SK-N-SH treated with all-trans-retinoic acid at 6 μM for 48 hours (cell line): Measurements from ENCODE around the gene INO80C.

Source experiments
- ATAC-seq: fragments of 200-7000 bp; cut with Tn5 transposase; 3 replicates; pipeline ENCODE4 v1.9.1; 2020; ENCODE audit warnings: mild to moderate bottlenecking, moderate library complexity
- ARNTL ChIP-seq: fragments of 450-650 bp; formaldehyde crosslinking; IDR thresholded peaks from 2 replicates; pipeline ENCODE4 v1.5.0; 2020; ENCODE audit warnings: low read depth, mild to moderate bottlenecking, moderate library complexity, borderline replicate concordance
- BACH2 ChIP-seq: fragments of 250-450 bp; sonication (Bioruptor Pico); IDR thresholded peaks from 2 replicates; pipeline ENCODE4 v1.9.0; 2021; ENCODE audit warnings: mild to moderate bottlenecking, borderline replicate concordance
- CSDC2 ChIP-seq: fragments of 250-450 bp; sonication (Bioruptor Pico); IDR thresholded peaks from 2 replicates; pipeline ENCODE4 v1.5.0; 2020; ENCODE audit warnings: mild to moderate bottlenecking, moderate library complexity
- ESRRG ChIP-seq: fragments of 250-450 bp; sonication (Bioruptor Pico); IDR thresholded peaks from 2 replicates; pipeline ENCODE4 v1.6.1; 2021; ENCODE audit warnings: mild to moderate bottlenecking
- ISL1 ChIP-seq: fragments of 250-450 bp; sonication (Bioruptor Pico); IDR thresholded peaks from 2 replicates; pipeline ENCODE4 v2.1.2; 2022; ENCODE audit warnings: mild to moderate bottlenecking, moderate library complexity
- OSR1 ChIP-seq: fragments of 250-450 bp; sonication (Bioruptor Pico); IDR thresholded peaks from 2 replicates; pipeline ENCODE4 v1.8.0; 2022; ENCODE audit warnings: moderate library complexity, mild to moderate bottlenecking, inconsistent platforms
- PPARA ChIP-seq: fragments of 250-450 bp; sonication (Bioruptor Pico); IDR thresholded peaks from 2 replicates; pipeline ENCODE4 v1.5.0; 2020; ENCODE audit warnings: mild to moderate bottlenecking, borderline replicate concordance
- RARB ChIP-seq: fragments of 250-450 bp; sonication (Bioruptor Pico); IDR thresholded peaks from 2 replicates; pipeline ENCODE4 v1.8.0; 2021; ENCODE audit warnings: mild to moderate bottlenecking, moderate library complexity
- SNAI2 ChIP-seq: fragments of 250-450 bp; sonication (Bioruptor Pico); IDR thresholded peaks from 2 replicates; pipeline ENCODE4 v1.5.0; 2020; ENCODE audit warnings: mild to moderate bottlenecking, moderate library complexity
- TCF4 ChIP-seq: fragments of 250-450 bp; sonication (Bioruptor Pico); IDR thresholded peaks from 2 replicates; pipeline ENCODE4 v1.8.0; 2021; ENCODE audit warnings: mild to moderate bottlenecking, moderate library complexity, borderline replicate concordance
- TOX ChIP-seq: fragments of 250-450 bp; sonication (Bioruptor Pico); IDR thresholded peaks from 2 replicates; pipeline ENCODE4 v1.8.0; 2021; ENCODE audit warnings: mild to moderate bottlenecking, moderate library complexity, borderline replicate concordance
- ZC3H10 ChIP-seq: fragments of 250-450 bp; sonication (Bioruptor Pico); IDR thresholded peaks from 2 replicates; pipeline ENCODE4 v1.5.1; 2021; ENCODE audit warnings: mild to moderate bottlenecking, moderate library complexity
- ZFP3 ChIP-seq: fragments of 250-450 bp; sonication (Bioruptor Pico); IDR thresholded peaks from 2 replicates; pipeline ENCODE4 v1.5.0; 2020; ENCODE audit warnings: mild to moderate bottlenecking, moderate library complexity
- ZFP30 ChIP-seq: fragments of 450-650 bp; formaldehyde crosslinking; IDR thresholded peaks from 2 replicates; pipeline ENCODE4 v1.5.0; 2022; ENCODE audit warnings: mild to moderate bottlenecking, moderate library complexity
- ZNF565 ChIP-seq: fragments of 450-650 bp; formaldehyde crosslinking; conservative IDR thresholded peaks from 2 replicates; pipeline ENCODE4 v1.5.0; 2020; ENCODE audit warnings: low read depth, mild to moderate bottlenecking, moderate library complexity
- ZNF70 ChIP-seq: fragments of 450-650 bp; formaldehyde crosslinking; IDR thresholded peaks from 2 replicates; pipeline ENCODE4 v1.5.0; 2020; ENCODE audit warnings: mild to moderate bottlenecking, moderate library complexity
- ZNF8 ChIP-seq: fragments of 450-650 bp; formaldehyde crosslinking; IDR thresholded peaks from 2 replicates; pipeline ENCODE4 v1.5.0; 2020; ENCODE audit warnings: mild to moderate bottlenecking, moderate library complexity
- TF ChIP-seq, protein P1 (sequence below): fragments of 250-450 bp; sonication (Bioruptor Pico); IDR thresholded peaks from 2 replicates; pipeline ENCODE4 v1.5.0; 2020; ENCODE audit warnings: mild to moderate bottlenecking, moderate library complexity
- TF ChIP-seq, protein P2 (sequence below): fragments of 250-450 bp; sonication (Bioruptor Pico); IDR thresholded peaks from 2 replicates; pipeline ENCODE4 v1.5.1; 2021; ENCODE audit warnings: mild to moderate bottlenecking, moderate library complexity
- TF ChIP-seq, protein P3 (sequence below): fragments of 250-450 bp; sonication (Bioruptor Pico); IDR thresholded peaks from 2 replicates; pipeline ENCODE4 v1.8.0; 2020; ENCODE audit warnings: mild to moderate bottlenecking, moderate library complexity, borderline replicate concordance
- TF ChIP-seq, protein P4 (sequence below): fragments of 250-450 bp; sonication (Bioruptor Pico); IDR thresholded peaks from 2 replicates; pipeline ENCODE4 v1.5.1; 2020; ENCODE audit warnings: low read depth, mild to moderate bottlenecking, moderate library complexity
- TF ChIP-seq, protein P5 (sequence below): fragments of 250-450 bp; sonication (Bioruptor Pico); IDR thresholded peaks from 2 replicates; pipeline ENCODE4 v1.8.0; 2021; ENCODE audit warnings: low read depth, mild to moderate bottlenecking, moderate library complexity, borderline replicate concordance

The INO80C gene

DNA sequence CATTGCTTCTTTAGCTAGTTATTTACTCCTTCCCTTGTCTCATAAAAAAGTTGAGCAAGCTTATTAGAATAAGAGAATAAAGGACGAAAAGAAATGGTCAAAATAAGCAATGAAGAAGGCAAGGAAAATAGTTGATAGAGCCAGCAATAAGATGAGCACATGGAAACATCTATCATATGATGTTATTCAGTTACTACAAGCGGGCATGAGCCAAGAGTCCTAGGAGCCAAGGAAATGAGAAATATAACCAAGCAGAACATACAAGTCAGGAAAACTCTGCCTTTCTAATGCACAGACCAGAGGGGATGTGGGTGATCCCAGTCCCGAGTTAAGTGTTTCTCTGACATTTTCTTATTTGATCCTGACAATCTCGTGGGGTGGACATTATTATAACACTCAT lies 33.9 kb downstream of the INO80C start (continued):
- no peak for TF ChIP-seq ESRRG (CRISPR knock-in tag)
- no peak for TF ChIP-seq TCF4 (CRISPR knock-in tag)
- no peak for TF ChIP-seq ZNF565 (CRISPR knock-in tag)

DNA sequence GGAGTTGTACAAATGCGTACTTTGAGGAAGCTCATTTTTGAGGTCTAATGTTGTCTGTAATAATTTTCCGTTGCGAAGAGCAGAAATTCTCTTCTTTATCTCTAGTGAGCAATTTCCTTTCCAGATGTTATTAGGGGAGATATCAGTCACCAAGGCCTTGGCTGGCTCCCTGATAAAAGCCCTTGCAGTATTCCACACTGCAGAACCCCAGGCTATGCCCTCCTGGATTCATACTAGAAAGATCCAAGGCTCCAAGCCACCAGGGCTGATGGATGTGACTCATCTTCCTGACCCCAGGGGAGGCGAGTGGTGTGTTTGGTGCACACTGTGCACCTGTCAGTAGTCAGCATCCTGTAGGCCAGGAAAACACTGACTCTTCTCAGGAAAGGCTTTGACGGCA lies 34.7 kb downstream of the INO80C start:
- no peak for TF ChIP-seq ZC3H10 (CRISPR knock-in tag)
- TF ChIP-seq RARB, result no peak
- TF ChIP-seq, all 23 proteins: peak for 0
- ATAC-seq, result no peak

DNA sequence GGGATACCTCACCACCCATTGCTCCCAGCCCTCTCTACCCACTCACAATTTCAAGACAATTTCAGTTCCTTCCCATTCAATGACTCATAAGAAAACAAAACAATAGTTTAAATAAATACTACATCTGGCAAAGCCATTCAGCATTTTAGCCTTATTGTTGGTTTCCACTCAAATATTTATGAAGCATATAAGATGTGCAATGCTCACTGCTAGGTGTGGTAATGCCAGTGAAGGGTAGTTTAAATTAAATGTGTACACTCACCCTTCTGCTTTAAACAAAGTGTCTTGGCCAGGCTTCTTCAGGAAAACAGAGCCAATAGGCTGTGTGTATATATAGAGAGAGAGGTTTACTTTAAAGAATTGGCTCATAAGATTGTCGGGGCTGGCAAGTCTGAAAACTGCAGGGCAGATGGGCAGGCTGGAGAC lies 37.0 kb downstream of the INO80C start:
- ATAC-seq, result no peak
- TF ChIP-seq TCF4 (CRISPR knock-in tag) (no peak), ESRRG (CRISPR knock-in tag) (no peak), TOX (CRISPR knock-in tag) (no peak), ZNF565 (CRISPR knock-in tag) (no peak), ISL1 (CRISPR knock-in tag) (no peak), ZNF70 (no peak), ZFP3 (CRISPR knock-in tag) (no peak), ARNTL (CRISPR knock-in tag) (no peak), ZFP30 (no peak), RARB (no peak), BACH2 (CRISPR knock-in tag) (no peak), PPARA (CRISPR knock-in tag) (no peak), CSDC2 (CRISPR knock-in tag) (no peak), SNAI2 (CRISPR knock-in tag) (no peak)
- TF ChIP-seq, protein P1, sequence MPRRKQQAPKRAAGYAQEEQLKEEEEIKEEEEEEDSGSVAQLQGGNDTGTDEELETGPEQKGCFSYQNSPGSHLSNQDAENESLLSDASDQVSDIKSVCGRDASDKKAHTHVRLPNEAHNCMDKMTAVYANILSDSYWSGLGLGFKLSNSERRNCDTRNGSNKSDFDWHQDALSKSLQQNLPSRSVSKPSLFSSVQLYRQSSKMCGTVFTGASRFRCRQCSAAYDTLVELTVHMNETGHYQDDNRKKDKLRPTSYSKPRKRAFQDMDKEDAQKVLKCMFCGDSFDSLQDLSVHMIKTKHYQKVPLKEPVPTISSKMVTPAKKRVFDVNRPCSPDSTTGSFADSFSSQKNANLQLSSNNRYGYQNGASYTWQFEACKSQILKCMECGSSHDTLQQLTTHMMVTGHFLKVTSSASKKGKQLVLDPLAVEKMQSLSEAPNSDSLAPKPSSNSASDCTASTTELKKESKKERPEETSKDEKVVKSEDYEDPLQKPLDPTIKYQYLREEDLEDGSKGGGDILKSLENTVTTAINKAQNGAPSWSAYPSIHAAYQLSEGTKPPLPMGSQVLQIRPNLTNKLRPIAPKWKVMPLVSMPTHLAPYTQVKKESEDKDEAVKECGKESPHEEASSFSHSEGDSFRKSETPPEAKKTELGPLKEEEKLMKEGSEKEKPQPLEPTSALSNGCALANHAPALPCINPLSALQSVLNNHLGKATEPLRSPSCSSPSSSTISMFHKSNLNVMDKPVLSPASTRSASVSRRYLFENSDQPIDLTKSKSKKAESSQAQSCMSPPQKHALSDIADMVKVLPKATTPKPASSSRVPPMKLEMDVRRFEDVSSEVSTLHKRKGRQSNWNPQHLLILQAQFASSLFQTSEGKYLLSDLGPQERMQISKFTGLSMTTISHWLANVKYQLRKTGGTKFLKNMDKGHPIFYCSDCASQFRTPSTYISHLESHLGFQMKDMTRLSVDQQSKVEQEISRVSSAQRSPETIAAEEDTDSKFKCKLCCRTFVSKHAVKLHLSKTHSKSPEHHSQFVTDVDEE, result no peak
- TF ChIP-seq, protein P2, sequence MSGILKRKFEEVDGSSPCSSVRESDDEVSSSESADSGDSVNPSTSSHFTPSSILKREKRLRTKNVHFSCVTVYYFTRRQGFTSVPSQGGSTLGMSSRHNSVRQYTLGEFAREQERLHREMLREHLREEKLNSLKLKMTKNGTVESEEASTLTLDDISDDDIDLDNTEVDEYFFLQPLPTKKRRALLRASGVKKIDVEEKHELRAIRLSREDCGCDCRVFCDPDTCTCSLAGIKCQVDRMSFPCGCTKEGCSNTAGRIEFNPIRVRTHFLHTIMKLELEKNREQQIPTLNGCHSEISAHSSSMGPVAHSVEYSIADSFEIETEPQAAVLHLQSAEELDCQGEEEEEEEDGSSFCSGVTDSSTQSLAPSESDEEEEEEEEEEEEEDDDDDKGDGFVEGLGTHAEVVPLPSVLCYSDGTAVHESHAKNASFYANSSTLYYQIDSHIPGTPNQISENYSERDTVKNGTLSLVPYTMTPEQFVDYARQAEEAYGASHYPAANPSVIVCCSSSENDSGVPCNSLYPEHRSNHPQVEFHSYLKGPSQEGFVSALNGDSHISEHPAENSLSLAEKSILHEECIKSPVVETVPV (CRISPR knock-in tag), result no peak
- TF ChIP-seq, protein P3, sequence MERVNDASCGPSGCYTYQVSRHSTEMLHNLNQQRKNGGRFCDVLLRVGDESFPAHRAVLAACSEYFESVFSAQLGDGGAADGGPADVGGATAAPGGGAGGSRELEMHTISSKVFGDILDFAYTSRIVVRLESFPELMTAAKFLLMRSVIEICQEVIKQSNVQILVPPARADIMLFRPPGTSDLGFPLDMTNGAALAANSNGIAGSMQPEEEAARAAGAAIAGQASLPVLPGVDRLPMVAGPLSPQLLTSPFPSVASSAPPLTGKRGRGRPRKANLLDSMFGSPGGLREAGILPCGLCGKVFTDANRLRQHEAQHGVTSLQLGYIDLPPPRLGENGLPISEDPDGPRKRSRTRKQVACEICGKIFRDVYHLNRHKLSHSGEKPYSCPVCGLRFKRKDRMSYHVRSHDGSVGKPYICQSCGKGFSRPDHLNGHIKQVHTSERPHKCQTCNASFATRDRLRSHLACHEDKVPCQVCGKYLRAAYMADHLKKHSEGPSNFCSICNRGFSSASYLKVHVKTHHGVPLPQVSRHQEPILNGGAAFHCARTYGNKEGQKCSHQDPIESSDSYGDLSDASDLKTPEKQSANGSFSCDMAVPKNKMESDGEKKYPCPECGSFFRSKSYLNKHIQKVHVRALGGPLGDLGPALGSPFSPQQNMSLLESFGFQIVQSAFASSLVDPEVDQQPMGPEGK, result no peak
- TF ChIP-seq, protein P4, sequence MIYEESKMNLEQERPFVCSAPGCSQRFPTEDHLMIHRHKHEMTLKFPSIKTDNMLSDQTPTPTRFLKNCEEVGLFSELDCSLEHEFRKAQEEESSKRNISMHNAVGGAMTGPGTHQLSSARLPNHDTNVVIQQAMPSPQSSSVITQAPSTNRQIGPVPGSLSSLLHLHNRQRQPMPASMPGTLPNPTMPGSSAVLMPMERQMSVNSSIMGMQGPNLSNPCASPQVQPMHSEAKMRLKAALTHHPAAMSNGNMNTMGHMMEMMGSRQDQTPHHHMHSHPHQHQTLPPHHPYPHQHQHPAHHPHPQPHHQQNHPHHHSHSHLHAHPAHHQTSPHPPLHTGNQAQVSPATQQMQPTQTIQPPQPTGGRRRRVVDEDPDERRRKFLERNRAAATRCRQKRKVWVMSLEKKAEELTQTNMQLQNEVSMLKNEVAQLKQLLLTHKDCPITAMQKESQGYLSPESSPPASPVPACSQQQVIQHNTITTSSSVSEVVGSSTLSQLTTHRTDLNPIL (CRISPR knock-in tag), result no peak
- TF ChIP-seq, protein P5, sequence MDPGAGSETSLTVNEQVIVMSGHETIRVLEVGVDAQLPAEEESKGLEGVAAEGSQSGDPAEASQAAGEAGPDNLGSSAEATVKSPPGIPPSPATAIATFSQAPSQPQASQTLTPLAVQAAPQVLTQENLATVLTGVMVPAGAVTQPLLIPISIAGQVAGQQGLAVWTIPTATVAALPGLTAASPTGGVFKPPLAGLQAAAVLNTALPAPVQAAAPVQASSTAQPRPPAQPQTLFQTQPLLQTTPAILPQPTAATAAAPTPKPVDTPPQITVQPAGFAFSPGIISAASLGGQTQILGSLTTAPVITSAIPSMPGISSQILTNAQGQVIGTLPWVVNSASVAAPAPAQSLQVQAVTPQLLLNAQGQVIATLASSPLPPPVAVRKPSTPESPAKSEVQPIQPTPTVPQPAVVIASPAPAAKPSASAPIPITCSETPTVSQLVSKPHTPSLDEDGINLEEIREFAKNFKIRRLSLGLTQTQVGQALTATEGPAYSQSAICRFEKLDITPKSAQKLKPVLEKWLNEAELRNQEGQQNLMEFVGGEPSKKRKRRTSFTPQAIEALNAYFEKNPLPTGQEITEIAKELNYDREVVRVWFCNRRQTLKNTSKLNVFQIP (CRISPR knock-in tag), result no peak

DNA sequence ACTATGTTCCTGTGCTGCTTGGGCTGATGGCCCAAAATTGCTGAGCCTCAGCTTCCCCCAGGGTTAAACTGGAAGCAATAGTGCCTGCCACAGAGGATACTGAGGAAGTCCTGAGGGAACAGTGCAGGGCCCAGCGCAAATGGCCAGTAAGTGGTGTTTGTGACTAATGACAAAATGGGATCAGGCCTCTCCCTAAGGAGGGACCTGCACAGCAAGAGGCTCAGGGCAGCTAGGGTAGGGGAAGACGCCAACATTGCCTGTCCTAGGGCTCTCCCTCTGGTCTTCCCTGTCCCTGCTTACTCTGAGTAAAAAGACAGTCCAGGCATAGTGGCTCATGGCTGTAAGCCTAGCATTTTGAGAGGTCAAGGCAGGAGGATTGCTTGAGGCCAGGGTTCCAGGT lies 37.8 kb downstream of the INO80C start:
- no peak for ATAC-seq
- no peak for TF ChIP-seq ZNF565 (CRISPR knock-in tag)
- TF ChIP-seq SNAI2 (CRISPR knock-in tag), result no peak
- TF ChIP-seq ZNF70, result no peak
- TF ChIP-seq, protein P1, result no peak
- no peak for TF ChIP-seq ARNTL (CRISPR knock-in tag)
- TF ChIP-seq ZNF8, result no peak
- TF ChIP-seq BACH2 (CRISPR knock-in tag), result no peak
- TF ChIP-seq RARB, result no peak
- TF ChIP-seq OSR1, result no peak
- no peak for TF ChIP-seq CSDC2 (CRISPR knock-in tag)
